GM12878 (cell line): Measurements from ENCODE around the gene DIDO1. TPM values are rescaled to one million over a fixed set of nuclear protein-coding genes. Genes with fewer than 3 reads are reported as not detected.

Experiments
- BRCA1 ChIP-seq: IDR thresholded peaks from 2 replicates; pipeline ENCODE4 v1.6.1; 2011; ENCODE audit warnings: low read depth, low read length, improper control_type of control experiment
- CEBPB ChIP-seq, 2 experiments: fragments of 150-350 bp in 1 of 2; IDR thresholded peaks; 2 replicates each; pipeline ENCODE4 v1.6.1; 2012 to 2014; ENCODE audit warnings: low read depth in 2 of 2, low read length in 2 of 2, borderline replicate concordance in 1 of 2, inconsistent platforms in 1 of 2
- EGR1 ChIP-seq, 2 experiments: IDR thresholded peaks; 1 replicate in 1 of 2; 2 replicates in 1 of 2; pipeline ENCODE4 v1.6.1; 2011 to 2012; ENCODE audit warnings: low read depth in 2 of 2, low read length in 2 of 2, borderline replicate concordance in 1 of 2, mild to moderate bottlenecking in 1 of 2, moderate library complexity in 1 of 2
- ESRRA ChIP-seq: IDR thresholded peaks from 2 replicates; pipeline ENCODE4 v1.6.1; 2012; ENCODE audit warnings: mild to moderate bottlenecking, low read length, improper control_type of control experiment
- FOS ChIP-seq: IDR thresholded peaks from 3 replicates; pipeline ENCODE4 v1.6.1; 2011; ENCODE audit warnings: borderline replicate concordance; ENCODE audit not compliant: insufficient read length; ENCODE audit errors: extremely low read depth
- GABPA ChIP-seq: IDR thresholded peaks from 2 replicates; pipeline ENCODE4 v1.6.1; 2014; ENCODE audit warnings: antibody characterized with exemption, low read depth, mild to moderate bottlenecking, inconsistent platforms
- MEF2A ChIP-seq: IDR thresholded peaks from 2 replicates; pipeline ENCODE4 v1.6.1; 2011; ENCODE audit warnings: low read depth, mild to moderate bottlenecking, low read length, moderate library complexity; ENCODE audit not compliant: insufficient read depth
- MYC ChIP-seq: IDR thresholded peaks from 2 replicates; pipeline ENCODE4 v1.6.1; 2011; ENCODE audit warnings: mild to moderate bottlenecking, low read length, moderate library complexity, inconsistent platforms; ENCODE audit not compliant: insufficient read depth, insufficient replicate concordance, insufficient read length, severe bottlenecking
- NFIC ChIP-seq: IDR thresholded peaks from 2 replicates; pipeline ENCODE4 v1.6.1; 2012; ENCODE audit warnings: low read depth, mild to moderate bottlenecking, inconsistent platforms, low read length, moderate library complexity
- NR2C1 ChIP-seq: fragments of 450-650 bp; IDR thresholded peaks from 2 replicates; pipeline ENCODE4 v1.6.1; 2017; ENCODE audit warnings: antibody characterized with exemption, mild to moderate bottlenecking, moderate library complexity
- NR2F1 ChIP-seq: fragments of 450-650 bp; conservative IDR thresholded peaks from 2 replicates; pipeline ENCODE4 v1.6.1; 2017; ENCODE audit warnings: mild to moderate bottlenecking
- PAX5 ChIP-seq: IDR thresholded peaks from 2 replicates; pipeline ENCODE4 v1.6.1; 2011; ENCODE audit warnings: low read depth, low read length, borderline replicate concordance
- POU2F2 ChIP-seq: IDR thresholded peaks from 3 replicates; pipeline ENCODE4 v1.6.1; 2011; ENCODE audit warnings: low read depth, mild to moderate bottlenecking, low read length, borderline replicate concordance
- RFX5 ChIP-seq: IDR thresholded peaks from 2 replicates; pipeline ENCODE4 v1.6.1; 2011; ENCODE audit warnings: low read depth, low read length, improper control_type of control experiment
- SREBF1 ChIP-seq: IDR thresholded peaks from 2 replicates; pipeline ENCODE4 v1.6.1; 2012; ENCODE audit warnings: mild to moderate bottlenecking, low read length
- STAT1 ChIP-seq: fragments of 450-650 bp; conservative IDR thresholded peaks from 2 replicates; pipeline ENCODE4 v1.6.1; 2014; ENCODE audit warnings: antibody characterized with exemption, mild to moderate bottlenecking
- TCF7 ChIP-seq: IDR thresholded peaks from 2 replicates; pipeline ENCODE4 v1.6.1; 2014; ENCODE audit warnings: antibody characterized with exemption, borderline replicate concordance
- ZBED1 ChIP-seq: IDR thresholded peaks from 2 replicates; pipeline ENCODE4 v1.6.1; 2016; ENCODE audit warnings: borderline replicate concordance
- ZNF217 ChIP-seq: fragments of 450-650 bp; IDR thresholded peaks from 2 replicates; pipeline ENCODE4 v1.6.1; 2017; ENCODE audit warnings: antibody characterized with exemption, mild to moderate bottlenecking
- polyA plus RNA-seq, 11 experiments: library from polyadenylated mRNA; depleted of rRNA in 4 of 11; unstranded in 6 of 11; stranded (reverse) in 5 of 11; fragments of >200 nt; fragmentation: Nextera tagmentation in 4 of 11; fragmentation: Illumina TruSeq in 1 of 11; extraction: Ambion mirVana in 4 of 11; extraction: Trizol in 1 of 11; gene quantifications; 1 replicate in 1 of 11; 2 replicates in 10 of 11; pipeline versions ENCODE4 v1.2.1 to v1.2.3, GENCODE V29; 2011 to 2016; ENCODE audit warnings: inconsistent platforms in 2 of 11, missing spikeins in 2 of 11, low read depth in 1 of 11
- total RNA-seq, 4 experiments: library from RNA; depleted of rRNA in 3 of 4; stranded (reverse); fragments of >200 nt in 3 of 4; fragmentation: Illumina TruSeq in 1 of 4; extraction: Trizol in 1 of 4; gene quantifications; 2 replicates each; pipeline versions ENCODE4 v1.2.1 to v1.2.3, GENCODE V29; 2013 to 2021
- TF ChIP-seq, protein P1 (sequence below): fragments of 450-650 bp; IDR thresholded peaks from 2 replicates; pipeline ENCODE4 v1.6.1; 2014; ENCODE audit warnings: mild to moderate bottlenecking
- TF ChIP-seq, protein P2 (sequence below): fragments of 150-350 bp; IDR thresholded peaks from 2 replicates; pipeline ENCODE4 v1.6.1; 2014; ENCODE audit warnings: mild to moderate bottlenecking, low read depth, low read length
- TF ChIP-seq, protein P3 (sequence below): IDR thresholded peaks from 2 replicates; pipeline ENCODE4 v1.6.1; 2012; ENCODE audit warnings: low read depth, low read length, improper control_type of control experiment
- TF ChIP-seq, protein P4 (sequence below): fragments of 450-650 bp; IDR thresholded peaks from 2 replicates; pipeline ENCODE4 v1.6.1; 2016; ENCODE audit warnings: mild to moderate bottlenecking, moderate library complexity, borderline replicate concordance

Gene DIDO1
- total and polyA plus RNA-seq, 10 of the 15 experiments (the other 5 are each of a cell fraction or from before 2014, with no cell fraction given): 5.5 to 56.4 (median 38.4) TPM

DNA sequence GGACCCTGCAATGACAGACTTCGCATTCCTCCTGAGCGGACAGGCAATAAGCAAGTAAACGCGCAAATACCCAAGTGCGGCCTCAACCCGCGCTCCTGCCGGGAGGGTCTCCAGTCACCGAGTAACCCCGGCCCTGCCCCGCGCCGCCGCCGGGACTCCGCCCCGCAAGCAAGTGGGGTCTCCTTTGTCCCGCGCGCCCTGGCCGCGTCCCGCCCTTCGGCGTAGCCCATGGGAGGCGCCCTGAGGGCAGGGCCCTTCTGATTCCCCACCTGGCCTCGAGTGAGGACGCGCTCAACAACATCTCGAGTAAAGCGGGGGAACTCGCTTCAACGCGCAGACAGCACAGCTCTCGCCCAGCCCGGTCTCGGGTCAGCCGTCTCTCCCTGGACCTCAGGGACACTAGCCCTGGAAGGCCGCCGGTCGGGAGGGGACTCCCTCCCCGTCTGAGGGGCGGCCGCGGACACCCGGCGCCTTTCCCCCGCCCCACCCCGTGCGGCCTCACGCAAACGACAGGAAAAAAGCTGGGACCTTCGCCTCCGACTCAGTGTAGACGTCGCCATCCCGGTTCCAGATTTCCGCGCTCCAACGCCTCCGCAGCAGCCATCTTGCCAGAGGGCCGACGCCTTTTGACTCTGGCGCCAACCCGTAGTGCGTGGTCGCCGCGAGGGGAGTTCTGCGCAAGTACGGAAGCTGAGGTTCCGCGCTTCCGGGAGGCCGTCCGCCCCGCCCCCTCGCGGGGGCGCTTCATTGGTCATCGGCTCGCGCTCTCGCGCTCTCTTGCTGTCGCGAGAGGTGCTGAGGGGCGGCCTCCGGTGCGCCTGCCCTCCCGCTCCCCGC lies 11.2 kb upstream of the DIDO1 start (continued):
- TF ChIP-seq, protein P1, sequence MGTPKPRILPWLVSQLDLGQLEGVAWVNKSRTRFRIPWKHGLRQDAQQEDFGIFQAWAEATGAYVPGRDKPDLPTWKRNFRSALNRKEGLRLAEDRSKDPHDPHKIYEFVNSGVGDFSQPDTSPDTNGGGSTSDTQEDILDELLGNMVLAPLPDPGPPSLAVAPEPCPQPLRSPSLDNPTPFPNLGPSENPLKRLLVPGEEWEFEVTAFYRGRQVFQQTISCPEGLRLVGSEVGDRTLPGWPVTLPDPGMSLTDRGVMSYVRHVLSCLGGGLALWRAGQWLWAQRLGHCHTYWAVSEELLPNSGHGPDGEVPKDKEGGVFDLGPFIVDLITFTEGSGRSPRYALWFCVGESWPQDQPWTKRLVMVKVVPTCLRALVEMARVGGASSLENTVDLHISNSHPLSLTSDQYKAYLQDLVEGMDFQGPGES: peak; percentile 42; the same call in 1 of the 2 replicates
- TF ChIP-seq EGR1 (IDR thresholded peaks at IDR 0.05; ENCODE audit: borderline replicate concordance in 1 of 2, low read depth in 2 of 2, low read length in 2 of 2): peak; percentile 20 to 95
- no peak for TF ChIP-seq NR2F1
- 0 out of 2 replicates have a peak, but pooled peaks have one; percentile 41 for TF ChIP-seq RFX5
- 0 out of 2 replicates have a peak, but pooled peaks have one; percentile 2 for TF ChIP-seq NR2C1
- TF ChIP-seq GABPA: peak; percentile 81
- TF ChIP-seq, protein P2, sequence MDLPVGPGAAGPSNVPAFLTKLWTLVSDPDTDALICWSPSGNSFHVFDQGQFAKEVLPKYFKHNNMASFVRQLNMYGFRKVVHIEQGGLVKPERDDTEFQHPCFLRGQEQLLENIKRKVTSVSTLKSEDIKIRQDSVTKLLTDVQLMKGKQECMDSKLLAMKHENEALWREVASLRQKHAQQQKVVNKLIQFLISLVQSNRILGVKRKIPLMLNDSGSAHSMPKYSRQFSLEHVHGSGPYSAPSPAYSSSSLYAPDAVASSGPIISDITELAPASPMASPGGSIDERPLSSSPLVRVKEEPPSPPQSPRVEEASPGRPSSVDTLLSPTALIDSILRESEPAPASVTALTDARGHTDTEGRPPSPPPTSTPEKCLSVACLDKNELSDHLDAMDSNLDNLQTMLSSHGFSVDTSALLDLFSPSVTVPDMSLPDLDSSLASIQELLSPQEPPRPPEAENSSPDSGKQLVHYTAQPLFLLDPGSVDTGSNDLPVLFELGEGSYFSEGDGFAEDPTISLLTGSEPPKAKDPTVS: no peak
- TF ChIP-seq STAT1: peak; percentile 74; the same call in 1 of the 2 replicates
- peak; percentile 85; the same call in 1 of the 2 replicates for TF ChIP-seq PAX5
- TF ChIP-seq ESRRA: no peak
- no peak for TF ChIP-seq FOS
- TF ChIP-seq ZBED1: peak; percentile 42; the same call in 1 of the 2 replicates
- TF ChIP-seq CEBPB (IDR thresholded peaks at IDR 0.05; ENCODE audit: borderline replicate concordance in 1 of 2, low read depth in 2 of 2, low read length in 2 of 2): no peak
- TF ChIP-seq, protein P3, sequence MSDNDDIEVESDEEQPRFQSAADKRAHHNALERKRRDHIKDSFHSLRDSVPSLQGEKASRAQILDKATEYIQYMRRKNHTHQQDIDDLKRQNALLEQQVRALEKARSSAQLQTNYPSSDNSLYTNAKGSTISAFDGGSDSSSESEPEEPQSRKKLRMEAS: peak; percentile 95
- no peak for TF ChIP-seq SREBF1
- TF ChIP-seq MEF2A: no peak
- peak; percentile 97 for TF ChIP-seq MYC
- TF ChIP-seq, protein P4, sequence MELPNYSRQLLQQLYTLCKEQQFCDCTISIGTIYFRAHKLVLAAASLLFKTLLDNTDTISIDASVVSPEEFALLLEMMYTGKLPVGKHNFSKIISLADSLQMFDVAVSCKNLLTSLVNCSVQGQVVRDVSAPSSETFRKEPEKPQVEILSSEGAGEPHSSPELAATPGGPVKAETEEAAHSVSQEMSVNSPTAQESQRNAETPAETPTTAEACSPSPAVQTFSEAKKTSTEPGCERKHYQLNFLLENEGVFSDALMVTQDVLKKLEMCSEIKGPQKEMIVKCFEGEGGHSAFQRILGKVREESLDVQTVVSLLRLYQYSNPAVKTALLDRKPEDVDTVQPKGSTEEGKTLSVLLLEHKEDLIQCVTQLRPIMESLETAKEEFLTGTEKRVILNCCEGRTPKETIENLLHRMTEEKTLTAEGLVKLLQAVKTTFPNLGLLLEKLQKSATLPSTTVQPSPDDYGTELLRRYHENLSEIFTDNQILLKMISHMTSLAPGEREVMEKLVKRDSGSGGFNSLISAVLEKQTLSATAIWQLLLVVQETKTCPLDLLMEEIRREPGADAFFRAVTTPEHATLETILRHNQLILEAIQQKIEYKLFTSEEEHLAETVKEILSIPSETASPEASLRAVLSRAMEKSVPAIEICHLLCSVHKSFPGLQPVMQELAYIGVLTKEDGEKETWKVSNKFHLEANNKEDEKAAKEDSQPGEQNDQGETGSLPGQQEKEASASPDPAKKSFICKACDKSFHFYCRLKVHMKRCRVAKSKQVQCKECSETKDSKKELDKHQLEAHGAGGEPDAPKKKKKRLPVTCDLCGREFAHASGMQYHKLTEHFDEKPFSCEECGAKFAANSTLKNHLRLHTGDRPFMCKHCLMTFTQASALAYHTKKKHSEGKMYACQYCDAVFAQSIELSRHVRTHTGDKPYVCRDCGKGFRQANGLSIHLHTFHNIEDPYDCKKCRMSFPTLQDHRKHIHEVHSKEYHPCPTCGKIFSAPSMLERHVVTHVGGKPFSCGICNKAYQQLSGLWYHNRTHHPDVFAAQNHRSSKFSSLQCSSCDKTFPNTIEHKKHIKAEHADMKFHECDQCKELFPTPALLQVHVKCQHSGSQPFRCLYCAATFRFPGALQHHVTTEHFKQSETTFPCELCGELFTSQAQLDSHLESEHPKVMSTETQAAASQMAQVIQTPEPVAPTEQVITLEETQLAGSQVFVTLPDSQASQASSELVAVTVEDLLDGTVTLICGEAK: peak; percentile 79; the same call in 1 of the 2 replicates
- peak; percentile 75 for TF ChIP-seq BRCA1
- TF ChIP-seq TCF7: no peak
- peak; percentile 69; the same call in 2 of the 3 replicates for TF ChIP-seq POU2F2
- no peak for TF ChIP-seq ZNF217
- TF ChIP-seq NFIC: no peak
